ENCODE data around the gene PTPRN2. TPM values are rescaled to one million over a fixed set of nuclear protein-coding genes. Genes with fewer than 3 reads are reported as not detected.

The PTPRN2 gene
- total and polyA plus RNA-seq, 2 of the 13 experiments (the other 11 are each of a cell fraction or from before 2014, with no cell fraction given), result 2.5 to 24.2 TPM

- TF ChIP-seq ARID4A (CRISPR knock-in tag; IDR thresholded peaks at IDR 0.05; ENCODE audit: borderline replicate concordance) (peak; percentile 45; the same call in 1 of the 2 replicates), RELA (CRISPR knock-in tag; IDR thresholded peaks at IDR 0.05) (no peak), ZKSCAN8 (CRISPR knock-in tag; IDR thresholded peaks at IDR 0.05; ENCODE audit: borderline replicate concordance) (no peak), REST (IDR thresholded peaks at IDR 0.05; ENCODE audit: borderline replicate concordance in 1 of 2, low read depth in 1 of 2, low read length in 2 of 2) (no peak), FOXP4 (CRISPR knock-in tag; IDR thresholded peaks at IDR 0.05) (peak; percentile 14; the same call in 1 of the 2 replicates), SALL1 (CRISPR knock-in tag; IDR thresholded peaks at IDR 0.05) (peak; percentile 53; the same call in 1 of the 2 replicates), ETS1 (CRISPR knock-in tag; IDR thresholded peaks at IDR 0.05) (no peak), ZNF160 (CRISPR knock-in tag; IDR thresholded peaks at IDR 0.05) (no peak), TCF7 (IDR thresholded peaks at IDR 0.05; ENCODE audit: low read depth) (0 out of 2 replicates have a peak, but pooled peaks have one; percentile 27), ZNF777 (CRISPR knock-in tag; IDR thresholded peaks at IDR 0.05) (no peak), ZBTB7B (CRISPR knock-in tag; IDR thresholded peaks at IDR 0.05) (0 out of 2 replicates have a peak, but pooled peaks have one; percentile 19), RXRB (CRISPR knock-in tag; IDR thresholded peaks at IDR 0.05; ENCODE audit: borderline replicate concordance) (peak; percentile 63; the same call in 1 of the 2 replicates), ZBTB25 (CRISPR knock-in tag; IDR thresholded peaks at IDR 0.05) (no peak), FIP1L1 (IDR thresholded peaks at IDR 0.05; ENCODE audit: borderline replicate concordance, insufficient read depth, low read depth, low read length) (no peak), HMG20A (CRISPR knock-in tag; IDR thresholded peaks at IDR 0.05; ENCODE audit: borderline replicate concordance) (peak; percentile 48; the same call in 1 of the 2 replicates), ZNF709 (CRISPR knock-in tag; IDR thresholded peaks at IDR 0.05) (no peak), MXD4 (CRISPR knock-in tag; IDR thresholded peaks at IDR 0.05) (peak; percentile 50; the same call in 1 of the 2 replicates)
These were observed 89.1 kb downstream of the PTPRN2 start (continued) for GRCh38 chr7:158498443-158499081.
